ENCODE measurements around the gene ABCA3.
A peak's percentile ranks its signal among the peaks of the same experiment; 100 is the strongest.

ABCA3 gene

GRCh38 chr16:2236337-2237101 is 104.0 kb downstream of the ABCA3 start, which contains the start of gene DNASE1L2:
Gene DNASE1L2, plus strand, starts transcription at chr16:2236444. Its CDS starts 373 bp downstream, at chr16:2236817.
- peaks cover 0 to 17% of the 10 kb centered on the region in 2 donors for H3K4me1 ChIP-seq (ENCODE audit: control insufficient read depth in 1 of 2, insufficient read depth in 2 of 2, low read length in 2 of 2)
- peaks cover 11 to 40% of the 10 kb centered on the region in 2 donors for H3K36me3 ChIP-seq (ENCODE audit: control insufficient read depth in 1 of 2, insufficient read depth in 2 of 2, low read length in 2 of 2)
- peak within 1 kb of the TSS in 1 of 2 donors; percentile 32 for H3K4me3 ChIP-seq (ENCODE audit: low read depth in 1 of 2, low read length in 2 of 2)
- H3K27ac ChIP-seq (ENCODE audit: low read depth, low read length): no peak within 1 kb of the TSS
- H3K9me3 ChIP-seq (ENCODE audit: control insufficient read depth in 1 of 2, low read length in 2 of 2): no peaks in the 10 kb centered on the region
- H3K9ac ChIP-seq (ENCODE audit: low read depth in 1 of 2, low read length in 2 of 2): no peak within 1 kb of the TSS
- H3K27me3 ChIP-seq (ENCODE audit: control insufficient read depth in 1 of 2, insufficient read depth in 2 of 2, low read length in 2 of 2): peaks cover 16% of the 10 kb centered on the region in 2 donors

GRCh38 chr16:2235695-2236336 is 104.7 kb downstream of the ABCA3 start:
- peaks cover 11 to 47% of the 10 kb centered on the region in 2 donors for H3K36me3 ChIP-seq (ENCODE audit: control insufficient read depth in 1 of 2, insufficient read depth in 2 of 2, low read length in 2 of 2)
- H3K9ac ChIP-seq (ENCODE audit: low read depth in 1 of 2, low read length in 2 of 2): no peak overlapping the region
- H3K9me3 ChIP-seq (ENCODE audit: control insufficient read depth in 1 of 2, low read length in 2 of 2): no peaks in the 10 kb centered on the region
- peaks cover 16% of the 10 kb centered on the region in 2 donors for H3K27me3 ChIP-seq (ENCODE audit: control insufficient read depth in 1 of 2, insufficient read depth in 2 of 2, low read length in 2 of 2)
- peaks cover 0 to 17% of the 10 kb centered on the region in 2 donors for H3K4me1 ChIP-seq (ENCODE audit: control insufficient read depth in 1 of 2, insufficient read depth in 2 of 2, low read length in 2 of 2)
- H3K27ac ChIP-seq (ENCODE audit: low read depth, low read length): no peak overlapping the region
- H3K4me3 ChIP-seq (ENCODE audit: low read depth in 1 of 2, low read length in 2 of 2): no peak overlapping the region

- Histone ChIP-seq H3K9ac (ENCODE audit: low read depth in 1 of 2, low read length in 2 of 2) (no peak overlapping the region), H3K36me3 (ENCODE audit: control insufficient read depth in 1 of 2, insufficient read depth in 2 of 2, low read length in 2 of 2) (peaks cover 11 to 47% of the 10 kb centered on the region in 2 donors), H3K9me3 (ENCODE audit: control insufficient read depth in 1 of 2, low read length in 2 of 2) (no peaks in the 10 kb centered on the region), H3K4me3 (ENCODE audit: low read depth in 1 of 2, low read length in 2 of 2) (no peak overlapping the region), H3K4me1 (ENCODE audit: control insufficient read depth in 1 of 2, insufficient read depth in 2 of 2, low read length in 2 of 2) (peaks cover 0 to 17% of the 10 kb centered on the region in 2 donors), H3K27me3 (ENCODE audit: control insufficient read depth in 1 of 2, insufficient read depth in 2 of 2, low read length in 2 of 2) (peaks cover 16% of the 10 kb centered on the region in 2 donors), H3K27ac (ENCODE audit: low read depth, low read length) (no peak overlapping the region)
These were observed 105.3 kb downstream of the ABCA3 start for GRCh38 chr16:2235234-2235651.

GRCh38 chr16:2234813-2235170 is 105.7 kb downstream of the ABCA3 start:
- Histone ChIP-seq H3K9me3 (ENCODE audit: control insufficient read depth in 1 of 2, low read length in 2 of 2) (no peaks in the 10 kb centered on the region), H3K9ac (ENCODE audit: low read depth in 1 of 2, low read length in 2 of 2) (no peak overlapping the region), H3K27ac (ENCODE audit: low read depth, low read length) (no peak overlapping the region), H3K36me3 (ENCODE audit: control insufficient read depth in 1 of 2, insufficient read depth in 2 of 2, low read length in 2 of 2) (peaks cover 11 to 52% of the 10 kb centered on the region in 2 donors), H3K4me1 (ENCODE audit: control insufficient read depth in 1 of 2, insufficient read depth in 2 of 2, low read length in 2 of 2) (peaks cover 0 to 17% of the 10 kb centered on the region in 2 donors), H3K4me3 (ENCODE audit: low read depth in 1 of 2, low read length in 2 of 2) (no peak overlapping the region), H3K27me3 (ENCODE audit: control insufficient read depth in 1 of 2, insufficient read depth in 2 of 2, low read length in 2 of 2) (peaks cover 16% of the 10 kb centered on the region in 2 donors)

GRCh38 chr16:2233872-2234812 is 106.4 kb downstream of the ABCA3 start:
- Histone ChIP-seq H3K4me3 (ENCODE audit: low read depth in 1 of 2, low read length in 2 of 2) (no peak overlapping the region), H3K9ac (ENCODE audit: low read depth in 1 of 2, low read length in 2 of 2) (no peak overlapping the region), H3K9me3 (ENCODE audit: control insufficient read depth in 1 of 2, low read length in 2 of 2) (no peaks in the 10 kb centered on the region), H3K36me3 (ENCODE audit: control insufficient read depth in 1 of 2, insufficient read depth in 2 of 2, low read length in 2 of 2) (peaks cover 17 to 58% of the 10 kb centered on the region in 2 donors), H3K4me1 (ENCODE audit: control insufficient read depth in 1 of 2, insufficient read depth in 2 of 2, low read length in 2 of 2) (peaks cover 0 to 17% of the 10 kb centered on the region in 2 donors), H3K27me3 (ENCODE audit: control insufficient read depth in 1 of 2, insufficient read depth in 2 of 2, low read length in 2 of 2) (peaks cover 16% of the 10 kb centered on the region in 2 donors), H3K27ac (ENCODE audit: low read depth, low read length) (no peak overlapping the region)

- Histone ChIP-seq H3K9me3 (ENCODE audit: control insufficient read depth in 1 of 2, low read length in 2 of 2) (no peaks in the 10 kb centered on the region), H3K27me3 (ENCODE audit: control insufficient read depth in 1 of 2, insufficient read depth in 2 of 2, low read length in 2 of 2) (peaks cover 12 to 14% of the 10 kb centered on the region in 2 donors), H3K4me3 (ENCODE audit: low read depth in 1 of 2, low read length in 2 of 2) (no peak overlapping the region), H3K36me3 (ENCODE audit: control insufficient read depth in 1 of 2, insufficient read depth in 2 of 2, low read length in 2 of 2) (peaks cover 22 to 68% of the 10 kb centered on the region in 2 donors), H3K27ac (ENCODE audit: low read depth, low read length) (no peak overlapping the region), H3K4me1 (ENCODE audit: control insufficient read depth in 1 of 2, insufficient read depth in 2 of 2, low read length in 2 of 2) (peaks cover 0 to 17% of the 10 kb centered on the region in 2 donors), H3K9ac (ENCODE audit: low read depth in 1 of 2, low read length in 2 of 2) (no peak overlapping the region)
These were observed 107.3 kb downstream of the ABCA3 start for GRCh38 chr16:2233046-2233775.

- no peak overlapping the region for H3K4me3 ChIP-seq (ENCODE audit: low read depth in 1 of 2, low read length in 2 of 2)
- peaks cover 5 to 7% of the 10 kb centered on the region in 2 donors for H3K27me3 ChIP-seq (ENCODE audit: control insufficient read depth in 1 of 2, insufficient read depth in 2 of 2, low read length in 2 of 2)
- H3K27ac ChIP-seq (ENCODE audit: low read depth, low read length): no peak overlapping the region
- H3K4me1 ChIP-seq (ENCODE audit: control insufficient read depth in 1 of 2, insufficient read depth in 2 of 2, low read length in 2 of 2): peaks cover 0 to 9% of the 10 kb centered on the region in 2 donors
- H3K9me3 ChIP-seq (ENCODE audit: control insufficient read depth in 1 of 2, low read length in 2 of 2): no peaks in the 10 kb centered on the region
- no peak overlapping the region for H3K9ac ChIP-seq (ENCODE audit: low read depth in 1 of 2, low read length in 2 of 2)
- H3K36me3 ChIP-seq (ENCODE audit: control insufficient read depth in 1 of 2, insufficient read depth in 2 of 2, low read length in 2 of 2): peaks cover 22 to 68% of the 10 kb centered on the region in 2 donors
These were observed 108.2 kb downstream of the ABCA3 start for GRCh38 chr16:2232094-2232990.

- no peaks in the 10 kb centered on the region for H3K9me3 ChIP-seq (ENCODE audit: control insufficient read depth in 1 of 2, low read length in 2 of 2)
- no peak overlapping the region for H3K4me3 ChIP-seq (ENCODE audit: low read depth in 1 of 2, low read length in 2 of 2)
- H3K9ac ChIP-seq (ENCODE audit: low read depth in 1 of 2, low read length in 2 of 2): no peak overlapping the region
- H3K4me1 ChIP-seq (ENCODE audit: control insufficient read depth in 1 of 2, insufficient read depth in 2 of 2, low read length in 2 of 2): peaks cover 2 to 5% of the 10 kb centered on the region in 2 donors
- H3K27ac ChIP-seq (ENCODE audit: low read depth, low read length): no peak overlapping the region
- H3K27me3 ChIP-seq (ENCODE audit: control insufficient read depth in 1 of 2, insufficient read depth in 2 of 2, low read length in 2 of 2): peaks cover 3 to 5% of the 10 kb centered on the region in 2 donors
- peaks cover 22 to 68% of the 10 kb centered on the region in 2 donors for H3K36me3 ChIP-seq (ENCODE audit: control insufficient read depth in 1 of 2, insufficient read depth in 2 of 2, low read length in 2 of 2)
These were observed 109.3 kb downstream of the ABCA3 start for GRCh38 chr16:2231016-2231931.
